ENCODE measurements around the gene KPNA2.
"Not testable (repeated sequence)": the region's sequence is repeated elsewhere in the genome, so short reads cannot be mapped to it uniquely, and the experiment has no call there.

The KPNA2 gene

GRCh38 chr17:68036304-68037147 lies 991 bp downstream of the KPNA2 start:
- peak overlapping the region; percentile 91 for H3K4me3 ChIP-seq (ENCODE audit: low read length)
- no peak for TF ChIP-seq ZNF274 (IDR thresholded peaks at IDR 0.05; ENCODE audit: low read depth, low read length)

- no peak for TF ChIP-seq ZNF274 (IDR thresholded peaks at IDR 0.05; ENCODE audit: low read depth, low read length)
- no peak overlapping the region for H3K4me3 ChIP-seq (ENCODE audit: low read length)
Observed at GRCh38 chr17:68047153-68047846, 11.8 kb downstream of the KPNA2 start.

GRCh38 chr17:68047890-68048542 lies 12.5 kb downstream of the KPNA2 start:
- not testable (repeated sequence) for H3K4me3 ChIP-seq (ENCODE audit: low read length)

- no peak overlapping the region for H3K4me3 ChIP-seq (ENCODE audit: low read length)
- no peak for TF ChIP-seq ZNF274 (IDR thresholded peaks at IDR 0.05; ENCODE audit: low read depth, low read length)
Observed at GRCh38 chr17:68048996-68049395, 13.5 kb downstream of the KPNA2 start.

GRCh38 chr17:68049812-68050437 lies 14.4 kb downstream of the KPNA2 start:
- H3K4me3 ChIP-seq (ENCODE audit: low read length) = not testable (repeated sequence)

GRCh38 chr17:68051321-68052312 lies 16.1 kb downstream of the KPNA2 start:
- not testable (repeated sequence) for H3K4me3 ChIP-seq (ENCODE audit: low read length)

- H3K4me3 ChIP-seq (ENCODE audit: low read length) = no peak overlapping the region
- no peak for TF ChIP-seq ZNF274 (IDR thresholded peaks at IDR 0.05; ENCODE audit: low read depth, low read length)
Observed at GRCh38 chr17:68052810-68053209, 17.3 kb downstream of the KPNA2 start.

GRCh38 chr17:68053231-68054013 lies 17.9 kb downstream of the KPNA2 start:
- TF ChIP-seq ZNF274 (IDR thresholded peaks at IDR 0.05; ENCODE audit: low read depth, low read length) = no peak
- H3K4me3 ChIP-seq (ENCODE audit: low read length) = no peak overlapping the region

GRCh38 chr17:68054296-68054900 lies 18.9 kb downstream of the KPNA2 start:
- no peak overlapping the region for H3K4me3 ChIP-seq (ENCODE audit: low read length)
- TF ChIP-seq ZNF274 (IDR thresholded peaks at IDR 0.05; ENCODE audit: low read depth, low read length) = no peak

- TF ChIP-seq ZNF274 (IDR thresholded peaks at IDR 0.05; ENCODE audit: low read depth, low read length) = no peak
- no peak overlapping the region for H3K4me3 ChIP-seq (ENCODE audit: low read length)
Observed at GRCh38 chr17:68057531-68057952, 22.0 kb downstream of the KPNA2 start.

- TF ChIP-seq ZNF274 (IDR thresholded peaks at IDR 0.05; ENCODE audit: low read depth, low read length) = no peak
- H3K4me3 ChIP-seq (ENCODE audit: low read length) = no peak overlapping the region
Observed at GRCh38 chr17:68060336-68060735, 24.8 kb downstream of the KPNA2 start.

- TF ChIP-seq ZNF274 (IDR thresholded peaks at IDR 0.05; ENCODE audit: low read depth, low read length) = no peak
- H3K4me3 ChIP-seq (ENCODE audit: low read length) = no peak overlapping the region
Observed at GRCh38 chr17:68061512-68062313, 26.2 kb downstream of the KPNA2 start.

- not testable (repeated sequence) for H3K4me3 ChIP-seq (ENCODE audit: low read length)
Observed at GRCh38 chr17:68065366-68065765, 29.8 kb downstream of the KPNA2 start.

- not testable (repeated sequence) for H3K4me3 ChIP-seq (ENCODE audit: low read length)
Observed at GRCh38 chr17:68068512-68068911, 33.0 kb downstream of the KPNA2 start.

GRCh38 chr17:68070582-68071444 lies 35.3 kb downstream of the KPNA2 start:
- not testable (repeated sequence) for H3K4me3 ChIP-seq (ENCODE audit: low read length)
